ENCODE data around the gene PINLYP.

Gene PINLYP

GRCh38 chr19:43553656-43554055 is 21.9 kb upstream of the PINLYP start:
- TF ChIP-seq POLR2A (IDR thresholded peaks at IDR 0.05; ENCODE audit: extremely low read depth, insufficient read length) (no peak), MYC (IDR thresholded peaks at IDR 0.05; ENCODE audit: low read depth, low read length) (no peak), MAX (IDR thresholded peaks at IDR 0.05; ENCODE audit: low read depth, low read length) (no peak), CTCF (IDR thresholded peaks at IDR 0.05; ENCODE audit: low read depth, low read length) (no peak)
- DNase-seq (ENCODE audit: low read depth) = no peak
- no peak overlapping the region for H3K4me3 ChIP-seq (ENCODE audit: low read depth, low read length)

- no peak for TF ChIP-seq POLR2A (IDR thresholded peaks at IDR 0.05; ENCODE audit: extremely low read depth, insufficient read length)
- no peak overlapping the region for H3K4me3 ChIP-seq (ENCODE audit: low read depth, low read length)
Observed at GRCh38 chr19:43554317-43554895, 21.2 kb upstream of the PINLYP start.

GRCh38 chr19:43555185-43555770 is 20.3 kb upstream of the PINLYP start:
- peak; percentile 77 for DNase-seq (ENCODE audit: low read depth)
- H3K4me3 ChIP-seq (ENCODE audit: low read depth, low read length) = no peak overlapping the region
- TF ChIP-seq POLR2A (IDR thresholded peaks at IDR 0.05; ENCODE audit: extremely low read depth, insufficient read length) (no peak), MYC (IDR thresholded peaks at IDR 0.05; ENCODE audit: low read depth, low read length) (0 out of 2 replicates have a peak, but pooled peaks have one; percentile 26), CTCF (IDR thresholded peaks at IDR 0.05; ENCODE audit: low read depth, low read length) (peak; percentile 73)

More at GRCh38 chr19:43554317-43554895, 21.2 kb upstream of the PINLYP start:
- no peak for DNase-seq (ENCODE audit: low read depth)

- DNase-seq (ENCODE audit: low read depth) = peak; percentile 67
- TF ChIP-seq CTCF (IDR thresholded peaks at IDR 0.05; ENCODE audit: low read depth, low read length) = peak; percentile 24
- no peak for TF ChIP-seq MAX (IDR thresholded peaks at IDR 0.05; ENCODE audit: low read depth, low read length)
- no peak overlapping the region for H3K4me3 ChIP-seq (ENCODE audit: low read depth, low read length)
Observed at GRCh38 chr19:43560687-43561086, 14.9 kb upstream of the PINLYP start.

- DNase-seq (ENCODE audit: low read depth) = no peak
- TF ChIP-seq MAX (IDR thresholded peaks at IDR 0.05; ENCODE audit: low read depth, low read length) (no peak), MYC (IDR thresholded peaks at IDR 0.05; ENCODE audit: low read depth, low read length) (no peak), POLR2A (IDR thresholded peaks at IDR 0.05; ENCODE audit: extremely low read depth, insufficient read length) (no peak), CTCF (IDR thresholded peaks at IDR 0.05; ENCODE audit: low read depth, low read length) (no peak)
- H3K4me3 ChIP-seq (ENCODE audit: low read depth, low read length) = no peak overlapping the region
Observed at GRCh38 chr19:43561139-43561970, 14.2 kb upstream of the PINLYP start.

- TF ChIP-seq MYC (IDR thresholded peaks at IDR 0.05; ENCODE audit: low read depth, low read length) (no peak), POLR2A (IDR thresholded peaks at IDR 0.05; ENCODE audit: extremely low read depth, insufficient read length) (no peak), MAX (IDR thresholded peaks at IDR 0.05; ENCODE audit: low read depth, low read length) (no peak), CTCF (IDR thresholded peaks at IDR 0.05; ENCODE audit: low read depth, low read length) (no peak)
- DNase-seq (ENCODE audit: low read depth) = no peak
- no peak overlapping the region for H3K4me3 ChIP-seq (ENCODE audit: low read depth, low read length)
Observed at GRCh38 chr19:43562226-43562697, 13.3 kb upstream of the PINLYP start.
